Calu3 (cell line): Measurements from ENCODE around the gene EYA3. TPM values are rescaled to one million over a fixed set of nuclear protein-coding genes. Genes with fewer than 3 reads are reported as not detected.
A peak's percentile ranks its signal among the peaks of the same experiment; 100 is the strongest.

Experiments
- BruUV-seq: library from RNA; stranded (reverse); fragments of 400-500 nt; replicated peaks from 2 replicates; lab custom pipeline; 2021; lab: Mats Ljungman, UMichigan
- CTCF ChIA-PET: fragments of 300-600 bp; sonication (Branson Sonifier 250); formaldehyde crosslinking; loops from one replicate; lab custom pipeline; 2022; ENCODE audit warnings: antibody characterized with exemption; lab: Charles Lee
- DNase-seq: peaks from one replicate; pipeline ENCODE4 v3.0.0; 2022
- H3K27ac Mint-ChIP-seq: one replicate; pipeline ENCODE4 v1.8.0; 2022; ENCODE audit warnings: mixed read lengths; ENCODE audit not compliant: unreplicated experiment
- H3K27me3 Mint-ChIP-seq: one replicate; pipeline ENCODE4 v1.8.0; 2022; ENCODE audit warnings: mixed read lengths; ENCODE audit not compliant: unreplicated experiment
- H3K36me3 Mint-ChIP-seq: one replicate; pipeline ENCODE4 v1.8.0; 2022; ENCODE audit warnings: mild to moderate bottlenecking, moderate library complexity, mixed read lengths; ENCODE audit not compliant: insufficient read depth, unreplicated experiment
- H3K4me1 Mint-ChIP-seq: one replicate; pipeline ENCODE4 v1.8.0; 2022; ENCODE audit warnings: mild to moderate bottlenecking, low read depth, mixed read lengths; ENCODE audit not compliant: unreplicated experiment
- H3K4me3 Mint-ChIP-seq: one replicate; pipeline ENCODE4 v1.8.0; 2022; ENCODE audit warnings: mild to moderate bottlenecking, low read depth, moderate library complexity, mixed read lengths; ENCODE audit not compliant: unreplicated experiment
- H3K9me3 Mint-ChIP-seq: one replicate; pipeline ENCODE4 v1.8.0; 2022; ENCODE audit warnings: low read depth, mixed read lengths; ENCODE audit not compliant: unreplicated experiment
- CTCF ChIP-seq: fragments of 200-600 bp; IDR thresholded peaks from one replicate; pipeline ENCODE4 v1.8.0; 2022; ENCODE audit warnings: antibody characterized with exemption; ENCODE audit not compliant: unreplicated experiment
- intact Hi-C: fragments of 100-400 bp; cut with micrococcal nuclease; formaldehyde crosslinking; loops from one replicate; pipeline ENCODE4 v1.10.0; 2022; ENCODE audit not compliant: unreplicated experiment
- total RNA-seq: library from RNA; stranded (reverse); gene quantifications from 2 replicates; pipeline ENCODE4 v1.2.3, GENCODE V29; 2022

The EYA3 gene
- total RNA-seq, 1 experiment from 2014 or later, result 18.8 TPM

DNA sequence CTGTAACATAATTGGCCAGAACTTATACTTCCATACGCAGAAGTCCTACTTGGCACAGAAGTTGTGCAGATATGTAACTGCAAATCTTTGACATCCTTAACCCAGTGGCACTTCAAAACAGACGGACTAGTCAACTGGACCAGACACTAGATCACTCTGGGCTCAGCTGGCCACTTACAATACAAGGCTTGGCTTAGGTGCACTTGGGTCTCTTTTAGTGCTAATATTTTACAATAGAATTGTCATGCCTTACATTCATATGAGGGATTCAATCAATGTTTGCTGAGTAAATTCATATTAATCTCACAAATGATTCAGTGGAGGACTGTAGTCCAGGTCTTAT lies 108.6 kb downstream of the EYA3 start:
- no peaks in the 10 kb centered on the region for H3K4me1 Mint-ChIP-seq
- CTCF ChIA-PET, result interaction anchor here (0.7 to 1.1 kb wide), 2 partner anchors 105 to 122 kb away, joined by 3 to 4 read pairs; no protein-coding TSS in a partner anchor
- peaks cover 12% of the 10 kb centered on the region for H3K36me3 Mint-ChIP-seq
- no peak for DNase-seq
- no peak overlapping the region for H3K4me3 Mint-ChIP-seq
- intact Hi-C loops, result loop anchor here (2.0 kb wide), 1 partner anchor 121 kb away; no protein-coding TSS in a partner anchor
- no peaks in the 10 kb centered on the region for H3K27me3 Mint-ChIP-seq
- BruUV-seq, result no TSS peak
- TF ChIP-seq CTCF, result no peak
- no peaks in the 10 kb centered on the region for H3K9me3 Mint-ChIP-seq
- H3K27ac Mint-ChIP-seq, result no peak overlapping the region

DNA sequence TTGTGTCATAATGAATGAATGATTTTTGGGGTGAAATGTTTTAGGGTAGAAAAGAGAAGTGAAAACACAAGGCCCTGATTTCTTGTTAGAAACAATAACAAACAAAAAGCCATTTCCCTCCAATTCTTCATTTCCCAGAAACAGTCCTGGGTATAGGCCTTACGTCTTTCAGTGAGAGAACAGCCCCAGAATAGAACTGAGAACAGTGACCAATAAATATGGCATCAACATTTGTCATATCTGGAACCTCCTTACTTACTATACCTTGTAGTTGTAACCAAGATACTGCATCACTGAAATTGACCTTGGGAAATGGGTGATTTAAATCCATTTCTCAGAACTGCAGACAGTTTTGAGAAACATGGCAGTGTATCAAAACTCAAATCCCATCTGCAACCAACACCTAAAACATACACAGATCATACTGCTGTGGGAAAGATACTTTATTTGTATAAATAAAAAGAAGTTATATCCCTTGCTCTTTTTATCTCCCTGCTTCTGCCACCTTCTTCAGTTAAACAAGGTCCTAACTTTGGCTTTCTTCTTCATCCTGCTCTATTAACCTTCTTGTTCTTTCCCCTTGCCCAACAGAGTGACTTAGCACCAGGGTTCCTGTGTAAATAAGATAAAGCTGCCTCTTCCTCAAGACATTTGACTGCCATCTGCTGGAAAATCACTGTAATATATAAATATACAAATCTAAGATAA lies 109.1 kb downstream of the EYA3 start:
- no peak overlapping the region for H3K4me3 Mint-ChIP-seq
- H3K27ac Mint-ChIP-seq, result no peak overlapping the region
- no peaks in the 10 kb centered on the region for H3K9me3 Mint-ChIP-seq
- no peaks in the 10 kb centered on the region for H3K4me1 Mint-ChIP-seq
- no TSS peak for BruUV-seq
- TF ChIP-seq CTCF, result peak; percentile 19
- no peak for DNase-seq
- CTCF ChIA-PET, result interaction anchor here (0.7 to 1.1 kb wide), 2 partner anchors 104 to 121 kb away, joined by 3 to 4 read pairs; no protein-coding TSS in a partner anchor
- intact Hi-C loops, result loop anchor here (2.0 kb wide), 1 partner anchor 121 kb away; no protein-coding TSS in a partner anchor
- H3K36me3 Mint-ChIP-seq, result peaks cover 12% of the 10 kb centered on the region
- H3K27me3 Mint-ChIP-seq, result no peaks in the 10 kb centered on the region

DNA sequence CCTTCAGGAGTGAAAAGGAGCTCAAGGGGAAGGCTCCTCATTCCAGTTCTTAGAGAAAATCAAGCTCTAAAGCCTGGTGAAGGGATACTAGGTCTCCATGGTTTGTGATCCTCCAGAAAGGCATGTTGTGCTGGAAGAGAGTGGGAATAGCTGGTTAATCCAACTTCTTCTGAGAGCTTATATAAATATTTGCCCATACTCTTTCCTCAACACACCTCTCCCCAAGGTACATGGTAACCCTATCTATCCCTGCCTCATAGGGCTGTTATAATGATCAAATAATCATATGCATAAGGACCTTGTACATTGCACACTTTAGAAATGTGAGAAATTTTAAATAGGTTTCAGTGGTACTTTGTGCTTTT lies 114.0 kb downstream of the EYA3 start:
- BruUV-seq, result no TSS peak
- H3K27ac Mint-ChIP-seq, result no peak overlapping the region

GRCh38 chr1:27973771-27974416 lies 114.5 kb downstream of the EYA3 start:
- Mint-ChIP-seq H3K9me3 (no peaks in the 10 kb centered on the region), H3K27me3 (no peaks in the 10 kb centered on the region), H3K4me3 (no peak overlapping the region), H3K4me1 (peaks cover under 1% of the 10 kb centered on the region), H3K27ac (no peak overlapping the region), H3K36me3 (peaks cover 12% of the 10 kb centered on the region)
- DNase-seq, result no peak
- TF ChIP-seq CTCF, result no peak
- BruUV-seq, result no TSS peak
- intact Hi-C loops, result no loop called here
- CTCF ChIA-PET, result interaction anchor here (0.6 to 0.7 kb wide), 2 partner anchors 95 to 1766 kb away, joined by 4 to 5 read pairs; no protein-coding TSS in a partner anchor

More for the DNA sequence above, 114.0 kb downstream of the EYA3 start:
- Mint-ChIP-seq H3K27me3 (no peaks in the 10 kb centered on the region), H3K4me1 (no peaks in the 10 kb centered on the region), H3K36me3 (peaks cover 12% of the 10 kb centered on the region), H3K9me3 (no peaks in the 10 kb centered on the region), H3K4me3 (no peak overlapping the region)
- CTCF ChIA-PET, result no interaction called here
- intact Hi-C loops, result no loop called here
- DNase-seq, result no peak
- TF ChIP-seq CTCF, result no peak
